HepG2 (cell line): ENCODE measurements around the gene NDE1. TPM values are rescaled to one million over a fixed set of nuclear protein-coding genes. Genes with fewer than 3 reads are reported as not detected.
A peak's percentile ranks its signal among the peaks of the same experiment; 100 is the strongest.

ENCODE experiments used
- ARID4A ChIP-seq: sonication (generic); formaldehyde crosslinking; IDR thresholded peaks from 2 replicates; pipeline ENCODE4 v1.5.0; 2020; ENCODE audit warnings: mild to moderate bottlenecking, missing genetic modification reagents, borderline replicate concordance
- DZIP1 ChIP-seq: sonication (generic); formaldehyde crosslinking; IDR thresholded peaks from 2 replicates; pipeline ENCODE4 v1.5.0; 2020; ENCODE audit warnings: mild to moderate bottlenecking, missing genetic modification reagents
- FOXP4 ChIP-seq: sonication (generic); formaldehyde crosslinking; IDR thresholded peaks from 2 replicates; pipeline ENCODE4 v1.4.0; 2020; ENCODE audit warnings: missing genetic modification reagents
- PHF8 ChIP-seq: sonication (generic); formaldehyde crosslinking; IDR thresholded peaks from 2 replicates; pipeline ENCODE4 v1.5.0; 2020; ENCODE audit warnings: missing genetic modification reagents
- ZBTB40 ChIP-seq, 2 experiments: fragments of 450-650 bp in 1 of 2; sonication (generic) in 1 of 2; formaldehyde crosslinking in 1 of 2; IDR thresholded peaks; 2 replicates each; pipeline versions ENCODE4 v1.6.1 to v1.8.0; 2016 to 2022; ENCODE audit warnings: antibody characterized with exemption in 1 of 2, mild to moderate bottlenecking in 1 of 2, missing genetic modification reagents in 1 of 2
- ZNF160 ChIP-seq: sonication (generic); formaldehyde crosslinking; IDR thresholded peaks from 2 replicates; pipeline ENCODE4 v1.8.0; 2022; ENCODE audit warnings: mild to moderate bottlenecking, inconsistent platforms, missing genetic modification reagents
- ZNF547 ChIP-seq: sonication (generic); formaldehyde crosslinking; IDR thresholded peaks from 2 replicates; pipeline ENCODE4 v1.5.1; 2020; ENCODE audit warnings: mild to moderate bottlenecking, missing genetic modification reagents
- polyA plus RNA-seq, 8 experiments: library from polyadenylated mRNA; depleted of rRNA in 3 of 8; stranded (reverse) in 7 of 8; unstranded in 1 of 8; fragments of >200 nt; fragmentation: Illumina TruSeq in 4 of 8; extraction: Trizol in 4 of 8; gene quantifications; 2 replicates each; pipeline versions ENCODE4 v1.2.1 to v1.2.3, GENCODE V29; 2011 to 2016; ENCODE audit warnings: low read depth in 4 of 8, missing spikeins in 1 of 8, mixed read lengths in 1 of 8; ENCODE audit not compliant: insufficient read depth in 1 of 8
- total RNA-seq, 5 experiments: library from RNA; depleted of rRNA; stranded (reverse); fragments of >200 nt; fragmentation: Illumina TruSeq; extraction: Trizol; gene quantifications; 2 replicates each; pipeline ENCODE4 v1.2.3, GENCODE V29; 2016; ENCODE audit warnings: low read depth in 1 of 5

NDE1 gene
- total and polyA plus RNA-seq, 2 of the 13 experiments (the other 11 are each of a cell fraction or from before 2014, with no cell fraction given): 40.9 to 72.5 TPM

GRCh38 chr16:15643048-15643945 lies 6.7 kb upstream of the NDE1 start, which contains the start of gene MARF1 (continued):
- TF ChIP-seq ARID4A (CRISPR knock-in tag): peak; percentile 82
- no peak for TF ChIP-seq DZIP1 (CRISPR knock-in tag)
- peak; percentile 55; the same call in 1 of the 2 replicates for TF ChIP-seq ZNF160
- TF ChIP-seq PHF8: peak; percentile 91
- TF ChIP-seq ZNF547: 0 out of 2 replicates have a peak, but pooled peaks have one; percentile 53
- TF ChIP-seq FOXP4 (CRISPR knock-in tag): no peak; the same call in 1 of the 2 replicates
- peak; percentile 53 for TF ChIP-seq ZBTB40 (IDR thresholded peaks at IDR 0.05)
- no peak; the same call in 1 of the 2 replicates for TF ChIP-seq ZBTB40 (CRISPR knock-in tag; IDR thresholded peaks at IDR 0.05)
